IMR-90 (cell line): ENCODE data around the gene VAMP3. TPM values are rescaled to one million over a fixed set of nuclear protein-coding genes. Genes with fewer than 3 reads are reported as not detected.

Experiments
- ATAC-seq: fragments of 200-7000 bp; cut with Tn5 transposase; 2 replicates; pipeline ENCODE4 v1.9.1; 2020; ENCODE audit warnings: low read depth, mild to moderate bottlenecking, moderate library complexity
- BruUV-seq: library from RNA; stranded (reverse); fragments of 400-500 nt; replicated peaks from 2 replicates; lab custom pipeline; 2021; lab: Mats Ljungman, UMichigan
- CTCF ChIA-PET: fragments of 300-600 bp; formaldehyde crosslinking; extraction: SDS; loops from one replicate; lab custom pipeline; 2021; ENCODE audit warnings: antibody characterized with exemption; lab: Yijun Ruan, JAX
- POLR2A ChIA-PET: fragments of 300-600 bp; sonication (Branson Sonifier 250); formaldehyde crosslinking; loops from one replicate; lab custom pipeline; 2022; ENCODE audit warnings: antibody characterized with exemption; ENCODE audit not compliant: unreplicated experiment; lab: Charles Lee
- DNase-seq: peaks from one replicate; pipeline ENCODE4 v3.0.0; 2013
- H2AFZ ChIP-seq: replicated peaks from 2 replicates; pipeline ENCODE3; 2013; ENCODE audit warnings: low read length, mild to moderate bottlenecking; ENCODE audit not compliant: poor library complexity
- H2AK5ac ChIP-seq: 2 replicates; pipeline ENCODE4 v1.6.1; 2013; ENCODE audit warnings: low read depth, low read length, inconsistent platforms
- H2AK9ac ChIP-seq: replicated peaks from 2 replicates; pipeline ENCODE3; 2013; ENCODE audit warnings: mild to moderate bottlenecking, low read depth, low read length, moderate library complexity; ENCODE audit not compliant: poor library complexity
- H2BK120ac ChIP-seq: 2 replicates; pipeline ENCODE4 v1.6.1; 2013; ENCODE audit warnings: low read depth, low read length, inconsistent platforms
- H2BK15ac ChIP-seq: 3 replicates; pipeline ENCODE4 v1.6.1; 2013; ENCODE audit warnings: low read depth, low read length, inconsistent platforms
- H2BK20ac ChIP-seq: 2 replicates; pipeline ENCODE4 v1.6.1; 2013; ENCODE audit warnings: low read depth, mild to moderate bottlenecking, inconsistent platforms, low read length, moderate library complexity
- H2BK5ac ChIP-seq: 2 replicates; pipeline ENCODE4 v1.6.1; 2013; ENCODE audit warnings: mild to moderate bottlenecking, low read depth, low read length, inconsistent platforms; ENCODE audit not compliant: poor library complexity, severe bottlenecking
- H3K14ac ChIP-seq: replicated peaks from 2 replicates; pipeline ENCODE4 v1.6.1; 2013; ENCODE audit warnings: low read depth, low read length, inconsistent platforms
- H3K18ac ChIP-seq: 2 replicates; pipeline ENCODE4 v1.6.1; 2013; ENCODE audit warnings: low read depth, low read length, control low read depth
- H3K23ac ChIP-seq: 2 replicates; pipeline ENCODE4 v1.6.1; 2013; ENCODE audit warnings: low read depth, low read length, inconsistent platforms
- H3K27ac ChIP-seq: 2 replicates; pipeline ENCODE4 v1.5.1; 2013; ENCODE audit warnings: mild to moderate bottlenecking, control low read depth, low read length; ENCODE audit not compliant: insufficient read depth
- H3K27me3 ChIP-seq: 2 replicates; pipeline ENCODE4 v1.6.1; 2013; ENCODE audit warnings: low read length; ENCODE audit not compliant: control insufficient read depth, insufficient read depth
- H3K36me3 ChIP-seq: 2 replicates; pipeline ENCODE4 v1.6.1; 2013; ENCODE audit warnings: low read length, mixed read lengths; ENCODE audit not compliant: control insufficient read depth, insufficient read depth
- H3K4ac ChIP-seq: 2 replicates; pipeline ENCODE4 v1.6.1; 2013; ENCODE audit warnings: low read depth, low read length, inconsistent platforms
- H3K4me1 ChIP-seq: 2 replicates; pipeline ENCODE4 v1.6.1; 2013; ENCODE audit warnings: low read length, mixed read lengths; ENCODE audit not compliant: control insufficient read depth, insufficient read depth
- H3K4me2 ChIP-seq: 2 replicates; pipeline ENCODE4 v1.6.1; 2013; ENCODE audit warnings: low read depth, mild to moderate bottlenecking, control low read depth, low read length, moderate library complexity
- H3K4me3 ChIP-seq: 2 replicates; pipeline ENCODE4 v1.5.1; 2013; ENCODE audit warnings: low read depth, mild to moderate bottlenecking, control low read depth, low read length, moderate library complexity; ENCODE audit not compliant: insufficient read depth
- H3K56ac ChIP-seq: 2 replicates; pipeline ENCODE4 v1.6.1; 2013; ENCODE audit warnings: low read length, inconsistent platforms; ENCODE audit not compliant: insufficient read depth; ENCODE audit errors: extremely low read depth
- H3K79me1 ChIP-seq, 2 experiments: 2 replicates each; pipeline ENCODE4 v1.6.1; 2013; ENCODE audit warnings: low read length in 2 of 2, inconsistent platforms in 1 of 2, low read depth in 1 of 2
- H3K9ac ChIP-seq: 2 replicates; pipeline ENCODE4 v1.6.1; 2013; ENCODE audit warnings: low read depth, low read length, control low read depth
- H3K9me1 ChIP-seq: 2 replicates; pipeline ENCODE4 v1.6.1; 2013; ENCODE audit warnings: low read length, inconsistent platforms; ENCODE audit not compliant: insufficient read depth
- H3K9me3 ChIP-seq: 2 replicates; pipeline ENCODE4 v1.6.1; 2013; ENCODE audit warnings: low read length; ENCODE audit not compliant: control insufficient read depth, insufficient read depth
- H4K20me1 ChIP-seq: 2 replicates; pipeline ENCODE4 v1.6.1; 2013; ENCODE audit warnings: low read length, inconsistent platforms; ENCODE audit not compliant: insufficient read depth
- H4K5ac ChIP-seq: 2 replicates; pipeline ENCODE4 v1.6.1; 2013; ENCODE audit warnings: mild to moderate bottlenecking, low read depth, low read length, control low read depth
- H4K8ac ChIP-seq, 2 experiments: 2 replicates each; pipeline ENCODE4 v1.6.1; 2013; ENCODE audit warnings: low read depth in 2 of 2, low read length in 2 of 2, control low read depth in 1 of 2, inconsistent platforms in 1 of 2
- H4K91ac ChIP-seq: 2 replicates; pipeline ENCODE4 v1.6.1; 2013; ENCODE audit warnings: low read depth, low read length, inconsistent platforms; ENCODE audit not compliant: insufficient read depth
- BHLHE40 ChIP-seq: fragments of 150-350 bp; IDR thresholded peaks from 2 replicates; pipeline ENCODE4 v1.6.1; 2016; ENCODE audit warnings: mild to moderate bottlenecking, low read depth, low read length
- CEBPB ChIP-seq: IDR thresholded peaks from 2 replicates; pipeline ENCODE4 v1.6.1; 2012; ENCODE audit warnings: low read depth, low read length, improper control_type of control experiment
- CHD1 ChIP-seq: IDR thresholded peaks from 2 replicates; pipeline ENCODE4 v1.6.1; 2012; ENCODE audit warnings: low read depth, low read length, improper control_type of control experiment
- FOS ChIP-seq: fragments of 150-350 bp; IDR thresholded peaks from 2 replicates; pipeline ENCODE4 v1.6.1; 2016; ENCODE audit warnings: low read depth, low read length
- MAZ ChIP-seq: IDR thresholded peaks from 2 replicates; pipeline ENCODE4 v1.6.1; 2012; ENCODE audit warnings: low read depth, mild to moderate bottlenecking, low read length, improper control_type of control experiment, moderate library complexity, borderline replicate concordance
- NFE2L2 ChIP-seq: fragments of 150-350 bp; IDR thresholded peaks from 2 replicates; pipeline ENCODE4 v1.6.1; 2016; ENCODE audit warnings: low read depth, mild to moderate bottlenecking, low read length
- POLR2A ChIP-seq: IDR thresholded peaks from 2 replicates; pipeline ENCODE4 v1.6.1; 2012; ENCODE audit warnings: mild to moderate bottlenecking, low read depth, low read length
- RFX5 ChIP-seq: IDR thresholded peaks from 2 replicates; pipeline ENCODE4 v1.8.0; 2012; ENCODE audit warnings: low read depth, mild to moderate bottlenecking, low read length, moderate library complexity
- SMC3 ChIP-seq: fragments of 150-350 bp; IDR thresholded peaks from 2 replicates; pipeline ENCODE4 v1.6.1; 2016; ENCODE audit warnings: low read depth, mild to moderate bottlenecking, antibody characterized with exemption, low read length, moderate library complexity
- WGBS, 2 experiments: methylation state at CpG; one replicate each; pipeline versions ENCODE4 v1.1.5 to v1.1.7; 2013; ENCODE audit warnings: missing lambda C conversion rate in 2 of 2; ENCODE audit not compliant: insufficient read length in 1 of 2; ENCODE audit errors: extremely low coverage in 2 of 2; 5-methylcytosine and 5-hydroxymethylcytosine counted together
- dilution Hi-C: fragments of 300-500 bp; cut with HindIII; formaldehyde crosslinking; loops from one replicate; pipeline ENCODE4 v1.14.3; 2018; ENCODE audit warnings: low sequenced_read_pairs; ENCODE audit not compliant: unreplicated experiment
- in situ Hi-C: fragments of 300-500 bp; cut with MboI; formaldehyde crosslinking; loops from 3 replicates; pipeline ENCODE4 v1.14.3; 2019; ENCODE audit warnings: low sequenced_read_pairs, inconsistent platforms, mixed read lengths
- intact Hi-C: fragments of 100-400 bp; cut with micrococcal nuclease; formaldehyde crosslinking; loops from 2 replicates; pipeline ENCODE4 v1.10.0; 2022
- polyA plus RNA-seq, 3 experiments: library from polyadenylated mRNA; depleted of rRNA; stranded (reverse); fragments of >200 nt; gene quantifications; 2 replicates each; pipeline ENCODE4 v1.2.3, GENCODE V29; 2012; ENCODE audit warnings: low replicate concordance in 1 of 3
- total RNA-seq: library from RNA; depleted of rRNA; stranded (reverse); fragments of >200 nt; gene quantifications from 2 replicates; pipeline ENCODE4 v1.2.3, GENCODE V29; 2012
- TF ChIP-seq, protein P1 (sequence below): fragments of 150-350 bp; IDR thresholded peaks from 2 replicates; pipeline ENCODE4 v1.6.1; 2016; ENCODE audit warnings: low read depth, mild to moderate bottlenecking, low read length, moderate library complexity, borderline replicate concordance
- TF ChIP-seq, protein P2 (sequence below): fragments of 150-350 bp; IDR thresholded peaks from 2 replicates; pipeline ENCODE4 v1.6.1; 2017; ENCODE audit warnings: mild to moderate bottlenecking, antibody characterized with exemption, low read length, low read depth

Gene VAMP3
- total and polyA plus RNA-seq, 2 of the 4 experiments (the other 2 are of a cell fraction): 99.1 to 354 TPM

DNA sequence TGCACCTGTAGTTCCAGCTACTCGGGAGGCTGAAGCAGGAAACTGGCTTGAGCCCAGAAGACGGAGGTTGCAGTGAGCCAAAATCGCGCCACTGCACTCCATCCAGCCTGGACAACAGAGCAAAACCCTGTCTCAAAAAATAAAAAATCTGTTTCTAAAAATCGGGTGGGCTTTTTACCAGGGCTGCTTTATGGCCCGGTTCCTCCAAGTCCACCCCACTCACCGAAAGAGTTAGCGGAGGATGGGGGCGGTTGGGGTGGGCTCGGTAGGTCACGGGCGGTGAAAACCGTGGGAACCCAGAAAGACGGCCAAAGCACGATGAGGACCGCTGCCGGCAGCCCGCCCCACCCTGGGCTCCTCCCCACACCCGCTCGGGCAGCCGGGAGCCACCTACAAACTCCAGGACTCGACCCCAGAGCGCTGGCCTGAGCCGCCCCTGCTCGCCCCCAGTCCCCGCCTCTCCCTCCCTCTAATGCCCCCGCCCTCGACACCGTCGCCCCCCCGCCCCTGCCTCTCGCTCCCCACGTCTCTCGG, 12.1 kb downstream of the VAMP3 start:
- Histone ChIP-seq H3K56ac (no peak overlapping the region; the same call in 1 of the 2 replicates), H3K36me3 (peaks cover 20% of the 10 kb centered on the region), H2AFZ (peak overlapping the region; percentile 77), H3K9me3 (no peaks in the 10 kb centered on the region), H2BK20ac (no peak overlapping the region), H3K4me2 (peak overlapping the region; percentile 80), H4K20me1 (no peaks in the 10 kb centered on the region), H4K8ac (no peak overlapping the region), H3K4me1 (0 out of 2 replicates have a peak, but pooled peaks cover 4% of the 10 kb centered on the region), H2AK5ac (peak overlapping the region; percentile 45; the same call in 1 of the 2 replicates), H4K91ac (no peak overlapping the region), H3K79me1 (peaks cover 6 to 12% of the 10 kb centered on the region in 2 experiments; a peak in 3 of 4 replicates), H3K18ac (no peak overlapping the region; the same call in 1 of the 2 replicates), H2BK15ac (no peak overlapping the region), H3K14ac (peak overlapping the region; percentile 7; the same call in 1 of the 2 replicates), H3K27ac (peak overlapping the region; percentile 27), H3K4me3 (peak overlapping the region; percentile 53), H3K23ac (no peak overlapping the region), H3K9ac (peak overlapping the region; percentile 16), H2BK120ac (no peak overlapping the region), H2BK5ac (peak overlapping the region; percentile 1), H3K27me3 (no peaks in the 10 kb centered on the region), H4K5ac (no peak overlapping the region), H3K9me1 (no peaks in the 10 kb centered on the region), H2AK9ac (peak overlapping the region; percentile 79), H3K4ac (peak overlapping the region; percentile 20; the same call in 1 of the 2 replicates)
- TF ChIP-seq MAZ (no peak), NFE2L2 (no peak), POLR2A (no peak), CHD1 (no peak), SMC3 (no peak), BHLHE40 (no peak), RFX5 (no peak), CEBPB (no peak), FOS (no peak)
- TF ChIP-seq, protein P1, sequence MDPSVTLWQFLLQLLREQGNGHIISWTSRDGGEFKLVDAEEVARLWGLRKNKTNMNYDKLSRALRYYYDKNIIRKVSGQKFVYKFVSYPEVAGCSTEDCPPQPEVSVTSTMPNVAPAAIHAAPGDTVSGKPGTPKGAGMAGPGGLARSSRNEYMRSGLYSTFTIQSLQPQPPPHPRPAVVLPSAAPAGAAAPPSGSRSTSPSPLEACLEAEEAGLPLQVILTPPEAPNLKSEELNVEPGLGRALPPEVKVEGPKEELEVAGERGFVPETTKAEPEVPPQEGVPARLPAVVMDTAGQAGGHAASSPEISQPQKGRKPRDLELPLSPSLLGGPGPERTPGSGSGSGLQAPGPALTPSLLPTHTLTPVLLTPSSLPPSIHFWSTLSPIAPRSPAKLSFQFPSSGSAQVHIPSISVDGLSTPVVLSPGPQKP: no peak
- TF ChIP-seq, protein P2, sequence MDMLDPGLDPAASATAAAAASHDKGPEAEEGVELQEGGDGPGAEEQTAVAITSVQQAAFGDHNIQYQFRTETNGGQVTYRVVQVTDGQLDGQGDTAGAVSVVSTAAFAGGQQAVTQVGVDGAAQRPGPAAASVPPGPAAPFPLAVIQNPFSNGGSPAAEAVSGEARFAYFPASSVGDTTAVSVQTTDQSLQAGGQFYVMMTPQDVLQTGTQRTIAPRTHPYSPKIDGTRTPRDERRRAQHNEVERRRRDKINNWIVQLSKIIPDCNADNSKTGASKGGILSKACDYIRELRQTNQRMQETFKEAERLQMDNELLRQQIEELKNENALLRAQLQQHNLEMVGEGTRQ: no peak
- ATAC-seq: peak; percentile 46
- dilution Hi-C loops (no loop called here), intact Hi-C loops (loop anchor here (5.0 kb wide), 1 partner anchor 119 kb away; no protein-coding TSS in a partner anchor), in situ Hi-C loops (no loop called here)
- WGBS, 2 experiments: 12% methylated on average over 4 of the region's 34 CpGs; no CpG with 5 or more reads in 1 of the 2 experiments
- POLR2A ChIA-PET: no interaction called here
- peak; percentile 24 for DNase-seq
- CTCF ChIA-PET: no interaction called here
- no TSS peak for BruUV-seq
